Natural killer cell (primary cell): ENCODE measurements around the gene RUSC1. TPM values are rescaled to one million over a fixed set of nuclear protein-coding genes. Genes with fewer than 3 reads are reported as not detected.

ENCODE experiments used
- ATAC-seq, 3 donors: fragments of 150-1000 bp in 2 of 3; fragments of 200-7000 bp in 1 of 3; cut with Tn5 transposase; 1 replicate in 1 of 3; 2 replicates in 2 of 3; pipeline ENCODE4 v1.10.0; 2021; ENCODE audit warnings: mild to moderate bottlenecking in 2 of 3, moderate library complexity in 2 of 3
- DNase-seq, 2 donors: peaks; one replicate each; pipeline versions ENCODE4 v3.0.0 to v3.0.0-alpha.2; 2013 to 2021; ENCODE audit warnings: mixed read lengths in 1 of 2
- H3K27ac ChIP-seq: one replicate; pipeline ENCODE4 v1.5.1; 2013; ENCODE audit warnings: mild to moderate bottlenecking, low read length
- H3K27me3 ChIP-seq: one replicate; pipeline ENCODE4 v1.6.1; 2013; ENCODE audit warnings: low read length; ENCODE audit not compliant: control insufficient read depth, insufficient read depth
- H3K36me3 ChIP-seq: one replicate; pipeline ENCODE4 v1.6.1; 2013; ENCODE audit warnings: low read length; ENCODE audit not compliant: control insufficient read depth, insufficient read depth
- H3K4me1 ChIP-seq: one replicate; pipeline ENCODE4 v1.6.1; 2013; ENCODE audit warnings: low read length; ENCODE audit not compliant: control insufficient read depth, insufficient read depth
- H3K4me3 ChIP-seq: one replicate; pipeline ENCODE4 v1.5.1; 2013; ENCODE audit warnings: low read length
- H3K9me3 ChIP-seq: one replicate; pipeline ENCODE4 v1.6.1; 2013; ENCODE audit warnings: low read length; ENCODE audit not compliant: control insufficient read depth, insufficient read depth
- H3K27ac Mint-ChIP-seq, 2 donors: one replicate each; pipeline ENCODE4 v1.8.0; 2022; ENCODE audit warnings: mild to moderate bottlenecking in 2 of 2, mixed read lengths in 2 of 2, moderate library complexity in 1 of 2
- H3K27me3 Mint-ChIP-seq, 2 donors: one replicate each; pipeline ENCODE4 v1.8.0; 2022; ENCODE audit warnings: low read depth in 2 of 2, mixed read lengths in 2 of 2
- H3K36me3 Mint-ChIP-seq: one replicate; pipeline ENCODE4 v1.8.0; 2022; ENCODE audit warnings: mixed read lengths
- H3K4me1 Mint-ChIP-seq, 2 donors: one replicate each; pipeline ENCODE4 v1.8.0; 2022; ENCODE audit warnings: mixed read lengths in 2 of 2
- H3K4me3 Mint-ChIP-seq: one replicate; pipeline ENCODE4 v1.8.0; 2022; ENCODE audit warnings: mild to moderate bottlenecking, moderate library complexity, mixed read lengths
- H3K9me3 Mint-ChIP-seq, 2 donors: one replicate each; pipeline ENCODE4 v1.8.0; 2022; ENCODE audit warnings: mixed read lengths in 2 of 2
- WGBS: methylation state at CpG from one replicate; pipeline ENCODE4 v1.1.7; 2013; ENCODE audit warnings: missing lambda C conversion rate; ENCODE audit not compliant: insufficient coverage; 5-methylcytosine and 5-hydroxymethylcytosine counted together
- intact Hi-C: fragments of 100-400 bp; cut with micrococcal nuclease; formaldehyde crosslinking; loops from one replicate; pipeline ENCODE4 v1.14.2; 2022
- total RNA-seq, 4 donors: library from RNA; stranded (reverse); fragments of 120-200 nt in 1 of 4; gene quantifications; one replicate each; pipeline versions ENCODE4 v1.2.3 to v1.2.4, GENCODE V29; 2013 to 2022
- TF ChIP-seq, protein P1 (sequence below): fragments of 200-600 bp; IDR thresholded peaks from one replicate; pipeline ENCODE4 v1.8.0; 2022; ENCODE audit warnings: antibody characterized with exemption

The RUSC1 gene
- total RNA-seq, 3 donors from 2014 or later (not counting 1 experiment from before 2014, with no cell fraction given): 20.4 to 24.7 (median 21.5) TPM

DNA sequence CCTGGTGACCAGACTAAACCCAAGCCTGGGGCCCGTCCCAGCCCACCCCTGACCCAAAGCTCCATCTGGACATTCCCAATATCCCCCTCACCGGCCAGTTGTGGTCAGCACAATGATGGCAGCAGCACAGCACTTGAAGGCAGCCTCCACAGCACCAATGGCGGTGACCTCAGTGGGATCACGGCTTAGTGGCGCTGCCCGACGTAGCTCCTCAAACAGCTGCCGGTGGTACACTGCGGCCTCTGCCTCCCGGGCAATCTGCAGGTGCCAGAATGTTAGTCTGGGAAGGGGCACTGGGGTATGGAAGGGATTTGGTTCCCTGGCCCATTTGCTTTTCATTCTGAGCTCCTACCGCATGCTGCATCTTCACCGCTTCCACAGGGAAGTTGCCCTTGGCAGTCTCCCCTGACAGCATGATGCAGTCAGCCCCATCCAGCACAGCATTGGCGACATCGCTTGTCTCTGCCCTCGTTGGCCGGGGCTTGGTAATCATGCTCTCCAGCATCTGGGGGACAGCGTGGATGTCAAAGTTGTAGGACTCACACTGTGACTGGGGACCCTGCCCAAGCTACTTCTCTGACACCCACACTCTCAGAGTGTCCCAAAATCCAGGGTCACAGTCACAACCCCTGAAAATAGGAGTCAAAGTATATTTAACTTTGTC lies 27.5 kb upstream of the RUSC1 start:
- Histone ChIP-seq H3K36me3 (no peaks in the 10 kb centered on the region), H3K27me3 (peaks cover 12% of the 10 kb centered on the region), H3K27ac (no peak overlapping the region), H3K4me3 (no peak overlapping the region), H3K4me1 (peaks cover 7% of the 10 kb centered on the region), H3K9me3 (no peaks in the 10 kb centered on the region)
- Mint-ChIP-seq H3K27ac (no peak overlapping the region), H3K4me1 (peaks cover 0 to 4% of the 10 kb centered on the region in 2 donors), H3K9me3 (no peaks in the 10 kb centered on the region), H3K36me3 (no peaks in the 10 kb centered on the region), H3K4me3 (no peak overlapping the region), H3K27me3 (peaks cover 33 to 41% of the 10 kb centered on the region in 2 donors)
- TF ChIP-seq, protein P1, sequence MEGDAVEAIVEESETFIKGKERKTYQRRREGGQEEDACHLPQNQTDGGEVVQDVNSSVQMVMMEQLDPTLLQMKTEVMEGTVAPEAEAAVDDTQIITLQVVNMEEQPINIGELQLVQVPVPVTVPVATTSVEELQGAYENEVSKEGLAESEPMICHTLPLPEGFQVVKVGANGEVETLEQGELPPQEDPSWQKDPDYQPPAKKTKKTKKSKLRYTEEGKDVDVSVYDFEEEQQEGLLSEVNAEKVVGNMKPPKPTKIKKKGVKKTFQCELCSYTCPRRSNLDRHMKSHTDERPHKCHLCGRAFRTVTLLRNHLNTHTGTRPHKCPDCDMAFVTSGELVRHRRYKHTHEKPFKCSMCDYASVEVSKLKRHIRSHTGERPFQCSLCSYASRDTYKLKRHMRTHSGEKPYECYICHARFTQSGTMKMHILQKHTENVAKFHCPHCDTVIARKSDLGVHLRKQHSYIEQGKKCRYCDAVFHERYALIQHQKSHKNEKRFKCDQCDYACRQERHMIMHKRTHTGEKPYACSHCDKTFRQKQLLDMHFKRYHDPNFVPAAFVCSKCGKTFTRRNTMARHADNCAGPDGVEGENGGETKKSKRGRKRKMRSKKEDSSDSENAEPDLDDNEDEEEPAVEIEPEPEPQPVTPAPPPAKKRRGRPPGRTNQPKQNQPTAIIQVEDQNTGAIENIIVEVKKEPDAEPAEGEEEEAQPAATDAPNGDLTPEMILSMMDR: no peak
- DNase-seq (no peak), ATAC-seq (no peak)
- intact Hi-C loops: no loop called here
- WGBS: 90% methylated on average over 17 of the region's 17 CpGs

DNA sequence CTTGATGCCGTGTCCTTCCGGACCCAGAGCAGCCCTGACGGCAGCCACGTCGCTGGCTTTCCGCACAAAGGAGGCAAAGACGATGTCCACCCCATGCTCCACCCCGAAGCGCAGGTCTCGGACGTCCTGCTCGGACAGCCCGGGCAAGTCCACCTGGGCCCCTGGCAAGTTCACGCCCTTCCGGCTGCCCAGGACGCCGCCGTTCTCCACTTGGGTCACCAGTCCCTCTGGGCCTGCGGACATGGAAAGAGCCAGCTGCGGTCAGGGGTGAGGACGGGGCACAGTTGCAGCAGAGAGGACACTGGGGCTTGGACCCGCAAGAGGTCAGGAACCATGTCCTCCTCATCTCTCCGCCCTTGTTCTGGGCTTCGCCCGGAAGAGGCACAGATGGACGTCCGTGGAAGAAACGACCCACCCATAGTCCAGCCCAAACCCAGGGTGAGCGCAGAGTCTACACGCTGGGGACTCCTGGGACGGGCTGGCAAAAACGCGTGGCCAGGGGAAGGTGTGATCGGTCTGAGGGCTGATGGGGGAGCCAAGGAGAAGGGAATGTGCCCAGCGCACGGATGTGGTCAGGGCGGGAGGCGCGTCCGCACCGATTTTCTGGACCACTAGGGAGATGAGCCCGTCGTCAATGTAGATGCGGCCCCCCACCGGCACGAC lies 26.0 kb upstream of the RUSC1 start:
- no peak overlapping the region for H3K4me3 ChIP-seq
- DNase-seq (no peak), ATAC-seq (peak in 1 of 3 donors; percentile 24)
- TF ChIP-seq, protein P1: no peak
- H3K4me1 Mint-ChIP-seq: peaks cover 0 to 4% of the 10 kb centered on the region in 2 donors
- H3K4me1 ChIP-seq: peaks cover 7% of the 10 kb centered on the region
- intact Hi-C loops: no loop called here
- no peaks in the 10 kb centered on the region for H3K36me3 ChIP-seq
- H3K27me3 Mint-ChIP-seq: peaks cover 33 to 44% of the 10 kb centered on the region in 2 donors
- 31% methylated on average over 46 of the region's 46 CpGs for WGBS
- H3K27me3 ChIP-seq: peaks cover 12% of the 10 kb centered on the region
- H3K27ac Mint-ChIP-seq: no peak overlapping the region
- H3K9me3 ChIP-seq: no peaks in the 10 kb centered on the region
- no peak overlapping the region for H3K4me3 Mint-ChIP-seq
- no peak overlapping the region for H3K27ac ChIP-seq
- no peaks in the 10 kb centered on the region for H3K36me3 Mint-ChIP-seq
- H3K9me3 Mint-ChIP-seq: no peaks in the 10 kb centered on the region

DNA sequence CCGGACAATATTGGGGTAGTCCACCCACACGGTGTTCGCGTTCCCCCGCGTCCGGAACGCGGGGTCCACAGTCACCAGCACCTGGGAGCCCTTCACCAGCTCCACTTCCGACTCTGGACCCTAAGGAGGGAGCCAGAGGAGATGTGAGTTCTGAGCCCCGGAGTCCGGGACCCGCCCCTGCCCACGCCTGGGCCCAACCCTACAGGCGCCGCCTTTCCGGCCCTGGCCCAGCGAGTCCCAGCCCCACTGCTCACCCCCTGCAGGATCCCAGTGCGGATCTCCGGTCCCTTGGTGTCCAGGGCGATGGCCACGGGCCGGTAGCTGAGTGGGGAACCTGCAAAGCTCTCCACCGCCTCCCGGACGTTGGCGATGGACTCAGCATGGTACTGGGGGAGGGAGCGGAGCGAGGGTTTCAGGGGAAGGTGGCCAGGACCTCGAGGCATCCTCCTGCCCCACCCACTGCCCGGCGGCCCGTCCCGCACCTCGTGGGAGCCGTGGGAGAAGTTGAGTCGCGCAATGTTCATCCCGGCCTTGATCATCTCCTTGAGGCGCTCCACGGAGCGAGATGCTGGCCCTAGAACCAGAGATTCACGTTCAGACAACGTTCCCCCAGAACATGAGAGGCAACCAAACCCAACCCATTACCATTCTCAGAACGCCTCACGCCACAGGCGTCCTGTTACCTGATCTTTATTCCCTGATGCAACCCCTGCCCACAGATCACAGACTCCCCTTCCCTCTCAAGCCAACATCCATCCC lies 25.3 kb upstream of the RUSC1 start:
- H3K4me1 Mint-ChIP-seq: peaks cover 0 to 4% of the 10 kb centered on the region in 2 donors
- ATAC-seq: peak in 1 of 3 donors; percentile 30
- no peak overlapping the region for H3K27ac Mint-ChIP-seq

More for the DNA sequence above, 25.3 kb upstream of the RUSC1 start:
- H3K4me3 ChIP-seq: no peak overlapping the region
- peaks cover 12% of the 10 kb centered on the region for H3K27me3 ChIP-seq
- no peaks in the 10 kb centered on the region for H3K9me3 ChIP-seq
- 26% methylated on average over 47 of the region's 47 CpGs for WGBS
- Mint-ChIP-seq H3K4me3 (no peak overlapping the region), H3K27me3 (peaks cover 33 to 41% of the 10 kb centered on the region in 2 donors), H3K36me3 (no peaks in the 10 kb centered on the region), H3K9me3 (no peaks in the 10 kb centered on the region)
- peaks cover 7% of the 10 kb centered on the region for H3K4me1 ChIP-seq
- TF ChIP-seq, protein P1: no peak
- no peak for DNase-seq
- H3K27ac ChIP-seq: no peak overlapping the region
- H3K36me3 ChIP-seq: no peaks in the 10 kb centered on the region
- intact Hi-C loops: no loop called here
